Bronchial epithelial cell (primary cell): ENCODE data around the gene NR0B2. TPM values are rescaled to one million over a fixed set of nuclear protein-coding genes. Genes with fewer than 3 reads are reported as not detected.

ENCODE experiments used
- DNase-seq: peaks from one replicate; pipeline ENCODE4 v3.0.0-alpha.2; 2010; ENCODE audit warnings: low read depth
- FAIRE-seq: peaks from 2 replicates; lab custom pipeline; 2011; peaks lifted over from hg19 to GRCh38; lab: Jason Lieb, UNC
- H3K27me3 ChIP-seq: 2 replicates; pipeline ENCODE4 v1.5.1; 2011; ENCODE audit warnings: low read length; ENCODE audit not compliant: control insufficient read depth, insufficient read depth
- H3K36me3 ChIP-seq: 2 replicates; pipeline ENCODE4 v1.5.1; 2011; ENCODE audit warnings: low read length; ENCODE audit not compliant: control insufficient read depth, insufficient read depth
- H3K4me3 ChIP-seq: 2 replicates; pipeline ENCODE4 v1.5.1; 2011; ENCODE audit warnings: mild to moderate bottlenecking, low read depth, low read length, control low read depth
- total RNA-seq: library from RNA; depleted of rRNA; stranded (reverse); fragments of >200 nt; gene quantifications from 2 replicates; pipeline ENCODE4 v1.2.1, GENCODE V29; 2014
- TF ChIP-seq, protein P1 (sequence below): IDR thresholded peaks from 2 replicates; pipeline ENCODE4 v1.5.1; 2011; ENCODE audit warnings: mild to moderate bottlenecking, moderate library complexity, low read length, control low read depth, inconsistent platforms; ENCODE audit not compliant: insufficient read depth, severe bottlenecking

The NR0B2 gene
- total RNA-seq, 1 donor from 2014 or later: not detected

DNA sequence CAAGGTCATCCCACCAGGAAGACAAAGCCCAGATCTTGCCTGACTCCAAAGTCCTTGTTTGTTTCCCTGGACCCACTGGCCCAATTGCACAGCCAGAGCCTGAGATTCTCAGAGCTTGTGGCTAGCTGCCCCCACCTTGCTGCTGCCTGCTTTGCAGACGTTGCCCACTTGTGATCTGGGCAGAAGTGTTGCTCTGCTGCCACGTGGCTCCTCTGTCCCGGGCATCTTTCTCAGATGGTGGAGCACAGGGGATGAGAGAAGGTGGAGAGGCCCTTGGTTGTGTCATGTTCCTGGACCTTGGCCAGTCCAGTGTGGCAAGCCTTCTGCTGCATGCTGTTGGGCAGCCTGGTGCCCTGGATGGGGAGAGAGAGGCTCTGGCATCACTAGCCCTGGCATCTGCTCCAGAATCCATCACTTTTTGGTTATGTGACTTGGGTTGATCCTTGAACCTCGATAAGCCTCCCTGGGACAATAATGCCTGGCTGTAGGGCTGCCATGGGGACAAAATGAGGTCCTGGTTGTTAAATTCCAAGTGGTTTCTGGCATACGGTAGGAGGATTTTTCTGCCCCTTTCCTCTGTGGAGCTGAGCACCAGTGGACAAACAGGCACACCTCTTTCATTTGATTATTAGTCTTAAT, 1.5 kb upstream of the NR0B2 start:
- Histone ChIP-seq H3K36me3 (no peaks in the 10 kb centered on the region), H3K4me3 (no peak overlapping the region), H3K27me3 (no peaks in the 10 kb centered on the region)
- TF ChIP-seq, protein P1, sequence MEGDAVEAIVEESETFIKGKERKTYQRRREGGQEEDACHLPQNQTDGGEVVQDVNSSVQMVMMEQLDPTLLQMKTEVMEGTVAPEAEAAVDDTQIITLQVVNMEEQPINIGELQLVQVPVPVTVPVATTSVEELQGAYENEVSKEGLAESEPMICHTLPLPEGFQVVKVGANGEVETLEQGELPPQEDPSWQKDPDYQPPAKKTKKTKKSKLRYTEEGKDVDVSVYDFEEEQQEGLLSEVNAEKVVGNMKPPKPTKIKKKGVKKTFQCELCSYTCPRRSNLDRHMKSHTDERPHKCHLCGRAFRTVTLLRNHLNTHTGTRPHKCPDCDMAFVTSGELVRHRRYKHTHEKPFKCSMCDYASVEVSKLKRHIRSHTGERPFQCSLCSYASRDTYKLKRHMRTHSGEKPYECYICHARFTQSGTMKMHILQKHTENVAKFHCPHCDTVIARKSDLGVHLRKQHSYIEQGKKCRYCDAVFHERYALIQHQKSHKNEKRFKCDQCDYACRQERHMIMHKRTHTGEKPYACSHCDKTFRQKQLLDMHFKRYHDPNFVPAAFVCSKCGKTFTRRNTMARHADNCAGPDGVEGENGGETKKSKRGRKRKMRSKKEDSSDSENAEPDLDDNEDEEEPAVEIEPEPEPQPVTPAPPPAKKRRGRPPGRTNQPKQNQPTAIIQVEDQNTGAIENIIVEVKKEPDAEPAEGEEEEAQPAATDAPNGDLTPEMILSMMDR: no peak
- DNase-seq: no peak
- FAIRE-seq: no peak

DNA sequence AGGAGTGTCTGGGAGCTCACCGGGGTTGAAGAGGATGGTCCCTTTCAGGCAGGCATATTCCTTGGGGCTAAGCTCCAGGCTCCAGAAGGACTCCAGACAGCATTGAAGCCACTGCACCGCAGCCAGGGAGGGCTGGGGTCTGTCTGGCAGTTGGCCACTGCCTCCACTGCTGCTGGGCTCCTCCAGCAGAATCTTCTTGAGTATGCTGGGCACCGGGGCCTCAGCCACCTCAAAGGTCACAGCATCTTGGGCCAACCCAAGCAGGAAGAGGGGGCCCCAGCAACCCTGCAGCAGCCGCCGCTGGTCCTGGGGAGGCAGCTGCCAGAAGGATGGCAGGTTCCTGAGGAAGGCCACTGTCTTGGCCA, 404 bp downstream of the NR0B2 start:
- DNase-seq (no peak), FAIRE-seq (no peak)
- TF ChIP-seq, protein P1: no peak
- Histone ChIP-seq H3K27me3 (no peaks in the 10 kb centered on the region), H3K36me3 (no peaks in the 10 kb centered on the region), H3K4me3 (no peak overlapping the region)

DNA sequence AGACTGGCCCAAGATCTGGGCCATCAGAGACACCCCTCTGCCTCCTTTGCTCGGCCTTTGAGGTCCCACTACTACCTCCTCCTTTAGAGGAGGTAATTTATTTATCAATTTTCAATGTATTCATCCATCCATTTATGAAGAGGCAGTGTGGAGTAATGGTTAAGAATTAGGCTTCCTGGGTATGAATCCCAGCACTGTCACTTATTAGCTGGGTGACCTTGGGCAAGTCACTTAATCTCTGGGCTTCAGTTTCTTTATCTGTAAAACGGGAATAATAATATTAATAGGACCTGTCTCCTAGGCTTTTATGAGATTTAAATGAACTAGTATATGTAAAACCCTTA, 1.7 kb downstream of the NR0B2 start:
- no peaks in the 10 kb centered on the region for H3K36me3 ChIP-seq
- DNase-seq: no peak
- no peaks in the 10 kb centered on the region for H3K27me3 ChIP-seq
- FAIRE-seq: no peak
- TF ChIP-seq, protein P1: no peak
- no peak overlapping the region for H3K4me3 ChIP-seq

DNA sequence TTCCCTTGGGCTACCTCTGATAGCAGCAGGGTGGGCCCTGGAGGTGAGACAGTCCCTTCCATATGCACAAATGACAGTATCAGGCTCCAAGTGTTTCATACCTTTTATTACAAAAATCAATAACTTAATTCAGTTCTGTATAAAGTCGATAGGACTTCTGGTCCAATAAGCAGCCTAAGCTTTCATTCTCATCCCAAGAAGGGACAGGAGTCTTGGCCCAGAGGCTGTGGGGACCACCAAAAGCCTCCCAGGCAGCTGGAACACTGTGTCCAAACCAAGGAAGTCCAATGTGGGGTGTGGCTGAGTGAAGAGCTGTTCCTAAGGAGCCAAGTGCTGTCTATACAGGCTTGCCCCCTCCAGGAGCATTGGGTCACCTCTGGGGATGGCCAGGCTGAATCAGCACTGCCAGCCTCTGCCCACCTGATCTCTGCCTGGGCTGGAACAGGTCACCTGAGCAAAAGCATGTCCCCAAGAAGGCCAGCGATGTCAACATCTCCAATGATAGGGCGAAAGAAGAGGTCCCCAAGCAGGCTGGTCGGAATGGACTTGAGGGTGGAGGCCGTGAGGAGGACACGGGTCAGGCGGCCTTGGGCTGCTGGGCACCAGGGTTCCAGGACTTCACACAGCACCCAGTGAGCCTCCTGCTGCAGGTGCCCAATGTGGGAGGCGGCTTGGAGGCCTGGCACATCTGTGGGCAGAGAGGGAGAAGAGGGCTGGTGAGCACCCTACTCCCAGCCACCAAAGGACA, 2.2 kb downstream of the NR0B2 start:
- Histone ChIP-seq H3K4me3 (no peak overlapping the region), H3K36me3 (no peaks in the 10 kb centered on the region), H3K27me3 (no peaks in the 10 kb centered on the region)
- FAIRE-seq (no peak), DNase-seq (no peak)
- TF ChIP-seq, protein P1: no peak

DNA sequence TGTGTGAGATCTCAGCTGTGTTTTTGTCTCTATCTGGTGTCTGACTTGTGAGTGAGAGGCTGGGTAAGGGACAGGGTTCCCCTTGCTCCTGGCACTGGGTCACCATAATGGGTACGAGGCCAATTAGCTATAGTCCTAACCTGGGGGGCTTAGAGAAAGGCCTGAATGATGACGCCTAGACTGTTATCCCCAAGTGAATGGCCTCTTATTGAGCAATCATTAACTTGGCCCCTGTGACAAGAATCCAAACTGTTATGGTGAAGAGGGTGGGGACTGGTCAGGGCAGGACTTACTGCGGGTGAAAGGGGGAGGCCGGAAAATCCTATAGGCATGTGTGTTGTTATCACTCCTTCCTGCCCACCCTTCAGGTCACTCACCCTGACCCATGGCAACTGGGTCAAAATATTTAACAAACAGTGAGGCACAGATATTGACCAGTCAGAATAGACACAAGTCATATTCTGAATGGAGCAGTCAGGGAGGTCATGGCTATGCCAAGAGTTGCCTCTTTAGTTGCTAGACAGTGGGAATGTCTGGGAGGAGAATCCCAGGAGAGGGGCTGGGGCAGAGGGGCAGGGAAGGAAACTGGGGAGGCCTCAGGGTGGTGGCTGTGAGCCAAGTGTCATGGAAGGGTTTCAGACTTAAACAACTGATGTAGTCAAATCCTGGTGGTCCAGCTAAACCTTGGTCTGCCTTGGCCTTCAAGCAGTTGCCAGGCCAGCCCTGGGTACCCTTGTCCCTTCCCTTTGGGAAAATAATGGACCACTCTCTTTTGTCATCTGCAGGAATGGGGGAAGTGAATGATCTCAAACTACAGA, 3.2 kb downstream of the NR0B2 start:
- H3K4me3 ChIP-seq: no peak overlapping the region
- H3K27me3 ChIP-seq: no peaks in the 10 kb centered on the region
- H3K36me3 ChIP-seq: no peaks in the 10 kb centered on the region
- TF ChIP-seq, protein P1: no peak
- FAIRE-seq (no peak), DNase-seq (no peak)
